SK-N-SH (cell line): ENCODE data around the gene XAGE1B. TPM values are rescaled to one million over a fixed set of nuclear protein-coding genes. Genes with fewer than 3 reads are reported as not detected.
"Not testable (repeated sequence)": the region's sequence is repeated elsewhere in the genome, so short reads cannot be mapped to it uniquely, and the experiment has no call there.

ENCODE experiments used
- CTCF ChIA-PET: fragments of 300-600, 350-600 bp; formaldehyde crosslinking; extraction: SDS; loops from one replicate; lab custom pipeline; 2021; lab: Yijun Ruan, JAX
- POLR2A ChIA-PET: fragments of 350-600 bp; sonication (Branson Sonifier 250); formaldehyde crosslinking; extraction: SDS; loops from one replicate; lab custom pipeline; 2020; ENCODE audit warnings: antibody characterized with exemption, inconsistent platforms; lab: Yijun Ruan, JAX
- DNase-seq: peaks from one replicate; pipeline ENCODE4 v3.0.0; 2012
- H2AFZ ChIP-seq: fragments of 200-600 bp; sonication (generic); 2 replicates; pipeline ENCODE4 v1.8.1; 2016; ENCODE audit warnings: antibody characterized with exemption, mild to moderate bottlenecking, low read depth
- H3F3A ChIP-seq: fragments of 200-600 bp; sonication (generic); replicated peaks from 2 replicates; pipeline ENCODE3; 2016; ENCODE audit warnings: antibody characterized with exemption, mild to moderate bottlenecking; ENCODE audit not compliant: insufficient read depth
- H3K27ac ChIP-seq, 2 experiments: fragments of 200-500 bp in 1 of 2; fragments of 200-600 bp in 1 of 2; sonication (Bioruptor generic) in 1 of 2; sonication (generic), shearing (Covaris generic) in 1 of 2; 2 replicates each; pipeline versions ENCODE4 v1.5.1 to v1.6.1; 2014 to 2016; ENCODE audit warnings: low read depth in 2 of 2, inconsistent platforms in 1 of 2, low read length in 1 of 2, mild to moderate bottlenecking in 1 of 2, mixed read lengths in 1 of 2
- H3K27me3 ChIP-seq: fragments of 200-600 bp; sonication (generic), shearing (Covaris generic); 2 replicates; pipeline ENCODE4 v1.6.1; 2016; ENCODE audit warnings: mixed run types; ENCODE audit not compliant: insufficient read depth
- H3K36me3 ChIP-seq, 2 experiments: fragments of 200-500 bp in 1 of 2; fragments of 200-600 bp in 1 of 2; sonication (Bioruptor generic) in 1 of 2; sonication (generic) in 1 of 2; replicated peaks in 1 of 2; 2 replicates each; pipeline versions ENCODE3 to v1.5.1; 2014 to 2016; ENCODE audit warnings: low read length in 1 of 2, mild to moderate bottlenecking in 1 of 2; ENCODE audit not compliant: insufficient read depth in 2 of 2, control insufficient read depth in 1 of 2
- H3K4me1 ChIP-seq, 2 experiments: fragments of 200-500 bp in 1 of 2; fragments of 200-600 bp in 1 of 2; sonication (Bioruptor generic) in 1 of 2; sonication (generic), shearing (Covaris generic) in 1 of 2; 2 replicates each; pipeline versions ENCODE4 v1.5.1 to v1.6.1; 2014 to 2016; ENCODE audit warnings: low read depth in 1 of 2, low read length in 1 of 2, mixed run types in 1 of 2; ENCODE audit not compliant: insufficient read depth in 2 of 2, control insufficient read depth in 1 of 2
- H3K4me2 ChIP-seq: fragments of 200-600 bp; sonication (generic), shearing (Covaris generic); 2 replicates; pipeline ENCODE4 v1.6.1; 2017; ENCODE audit warnings: mixed run types
- H3K4me3 ChIP-seq, 2 experiments: fragments of 200-500 bp in 1 of 2; fragments of 200-600 bp in 1 of 2; sonication (Bioruptor generic) in 1 of 2; sonication (generic), shearing (Covaris generic) in 1 of 2; 2 replicates each; pipeline versions ENCODE4 v1.5.1 to v1.8.1; 2014 to 2016; ENCODE audit warnings: low read depth in 2 of 2, inconsistent platforms in 1 of 2, low read length in 1 of 2, mild to moderate bottlenecking in 1 of 2, mixed read lengths in 1 of 2, moderate library complexity in 1 of 2
- H3K79me2 ChIP-seq: fragments of 200-600 bp; sonication (generic); 2 replicates; pipeline ENCODE4 v1.8.1; 2017; ENCODE audit warnings: mild to moderate bottlenecking; ENCODE audit not compliant: insufficient read depth
- H3K9ac ChIP-seq: fragments of 200-600 bp; sonication (generic); 2 replicates; pipeline ENCODE4 v1.6.1; 2017; ENCODE audit warnings: mixed run types
- H3K9me2 ChIP-seq: fragments of 200-600 bp; sonication (generic); 2 replicates; pipeline ENCODE4 v1.6.1; 2017; ENCODE audit warnings: mixed run types
- H3K9me3 ChIP-seq: fragments of 200-600 bp; sonication (generic); 2 replicates; pipeline ENCODE4 v1.6.1; 2017; ENCODE audit warnings: mixed run types, mild to moderate bottlenecking, moderate library complexity
- H4K20me1 ChIP-seq: fragments of 200-600 bp; sonication (generic); 2 replicates; pipeline ENCODE4 v1.6.1; 2017; ENCODE audit warnings: mild to moderate bottlenecking, mixed run types; ENCODE audit not compliant: insufficient read depth
- EP300 ChIP-seq, 2 experiments: IDR thresholded peaks; 2 replicates each; pipeline versions ENCODE4 v1.4.0 to v1.6.1; 2012; ENCODE audit warnings: borderline replicate concordance in 1 of 2, low read depth in 1 of 2, low read length in 1 of 2
- FOSL2 ChIP-seq: IDR thresholded peaks from 2 replicates; pipeline ENCODE4 v1.4.0; 2012; ENCODE audit warnings: low read depth, mild to moderate bottlenecking, moderate library complexity, borderline replicate concordance
- MAX ChIP-seq: IDR thresholded peaks from 2 replicates; pipeline ENCODE4 v1.4.0; 2012; ENCODE audit warnings: low read depth
- MEF2A ChIP-seq: IDR thresholded peaks from 2 replicates; pipeline ENCODE4 v1.4.0; 2012; ENCODE audit warnings: low read depth, borderline replicate concordance
- NFIC ChIP-seq: IDR thresholded peaks from 2 replicates; pipeline ENCODE4 v1.4.0; 2012; ENCODE audit warnings: borderline replicate concordance
- PBX3 ChIP-seq: IDR thresholded peaks from 2 replicates; pipeline ENCODE4; 2012
- POLR2AphosphoS5 ChIP-seq: IDR thresholded peaks from 2 replicates; pipeline ENCODE4 v1.6.1; 2012; ENCODE audit warnings: low read depth, low read length
- REST ChIP-seq: IDR thresholded peaks from 2 replicates; pipeline ENCODE4 v1.6.1; 2012; ENCODE audit warnings: mild to moderate bottlenecking, low read depth, low read length, moderate library complexity
- RFX5 ChIP-seq: IDR thresholded peaks from 2 replicates; pipeline ENCODE4 v1.6.1; 2012; ENCODE audit warnings: mild to moderate bottlenecking, improper control_type of control experiment, low read length
- TCF12 ChIP-seq: IDR thresholded peaks from 2 replicates; pipeline ENCODE4 v1.4.0; 2012
- WGBS: methylation state at CpG from one replicate; pipeline ENCODE4 v1.1.6; 2017; ENCODE audit warnings: low lambda C conversion rate; 5-methylcytosine and 5-hydroxymethylcytosine counted together
- polyA plus RNA-seq, 3 experiments: library from polyadenylated mRNA; depleted of rRNA; stranded (reverse); fragments of >200 nt; gene quantifications; 2 replicates each; pipeline ENCODE4 v1.2.3, GENCODE V29; 2012

The XAGE1B gene
- polyA plus RNA-seq, 1 of the 3 experiments (the other 2 are of a cell fraction): 104 TPM

GRCh38 chrX:52548769-52549168 lies 31.9 kb upstream of the XAGE1B start:
- H4K20me1 ChIP-seq, CTCF ChIA-PET, H3K36me3 ChIP-seq, DNase-seq, H3K9me2 ChIP-seq, H3K4me2 ChIP-seq, H3K79me2 ChIP-seq, H3K9ac ChIP-seq, H3K4me1 ChIP-seq, H3K27ac ChIP-seq, H3K9me3 ChIP-seq, POLR2A ChIA-PET, H2AFZ ChIP-seq, H3F3A ChIP-seq, H3K4me3 ChIP-seq: not testable (repeated sequence)
- WGBS: 1% methylated on average over 3 of the region's 3 CpGs
- peaks cover 14% of the 10 kb centered on the region; the same call in 1 of the 2 replicates for H3K27me3 ChIP-seq

- Histone ChIP-seq H3K9me3 (no peaks in the 10 kb centered on the region), H2AFZ (no peak overlapping the region), H3K36me3 (no peaks in the 10 kb centered on the region), H3K4me1 (no peaks in the 10 kb centered on the region), H3K27me3 (peaks cover 21% of the 10 kb centered on the region; the same call in 1 of the 2 replicates), H3K4me3 (no peak overlapping the region), H3K27ac (no peak overlapping the region), H3K9ac (no peak overlapping the region), H3F3A (no peaks in the 10 kb centered on the region), H3K9me2 (no peaks in the 10 kb centered on the region), H4K20me1 (no peaks in the 10 kb centered on the region), H3K79me2 (no peaks in the 10 kb centered on the region), H3K4me2 (no peak overlapping the region)
- no peak for TF ChIP-seq FOSL2
- CTCF ChIA-PET: no interaction called here
- 8% methylated on average over 21 of the region's 21 CpGs for WGBS
- DNase-seq: no peak
- POLR2A ChIA-PET: no interaction called here
Measured at GRCh38 chrX:52544147-52544840, 27.4 kb upstream of the XAGE1B start.

GRCh38 chrX:52542311-52542710 lies 25.4 kb upstream of the XAGE1B start:
- peaks cover 13% of the 10 kb centered on the region; the same call in 1 of the 2 replicates for H3K27me3 ChIP-seq
- CTCF ChIA-PET: no interaction called here
- WGBS: 4% methylated on average over 6 of the region's 6 CpGs
- no peaks in the 10 kb centered on the region for H3K79me2 ChIP-seq
- TF ChIP-seq MEF2A (no peak), EP300 (IDR thresholded peaks at IDR 0.05; ENCODE audit: borderline replicate concordance in 1 of 2, low read depth in 1 of 2, low read length in 1 of 2) (no peak), MAX (no peak), RFX5 (no peak), NFIC (no peak), PBX3 (no peak), REST (no peak), TCF12 (no peak), POLR2AphosphoS5 (no peak)
- no peak for DNase-seq
- no peaks in the 10 kb centered on the region for H3K36me3 ChIP-seq
- no peak overlapping the region for H3K9ac ChIP-seq
- no peaks in the 10 kb centered on the region for H4K20me1 ChIP-seq
- no peaks in the 10 kb centered on the region for H3F3A ChIP-seq
- no peaks in the 10 kb centered on the region for H3K9me3 ChIP-seq
- no peak overlapping the region for H3K27ac ChIP-seq
- no peak overlapping the region for H3K4me2 ChIP-seq
- POLR2A ChIA-PET: no interaction called here
- H3K4me1 ChIP-seq: no peaks in the 10 kb centered on the region
- no peaks in the 10 kb centered on the region for H3K9me2 ChIP-seq
- H2AFZ ChIP-seq: no peak overlapping the region
- H3K4me3 ChIP-seq: no peak overlapping the region

GRCh38 chrX:52541051-52541450 lies 24.2 kb upstream of the XAGE1B start:
- POLR2A ChIA-PET, H3K79me2 ChIP-seq, H3K27ac ChIP-seq, H3K9ac ChIP-seq, H4K20me1 ChIP-seq, H2AFZ ChIP-seq, H3K36me3 ChIP-seq, DNase-seq, CTCF ChIA-PET, H3F3A ChIP-seq, H3K4me2 ChIP-seq, H3K4me3 ChIP-seq, H3K9me3 ChIP-seq, H3K4me1 ChIP-seq, H3K9me2 ChIP-seq: not testable (repeated sequence)
- 1% methylated on average over 4 of the region's 4 CpGs for WGBS
- peaks cover 13% of the 10 kb centered on the region; the same call in 1 of the 2 replicates for H3K27me3 ChIP-seq
